ENCODE data around the gene RAB22A.
"Not testable (repeated sequence)": the region's sequence is repeated elsewhere in the genome, so short reads cannot be mapped to it uniquely, and the experiment has no call there.

Gene RAB22A

DNA sequence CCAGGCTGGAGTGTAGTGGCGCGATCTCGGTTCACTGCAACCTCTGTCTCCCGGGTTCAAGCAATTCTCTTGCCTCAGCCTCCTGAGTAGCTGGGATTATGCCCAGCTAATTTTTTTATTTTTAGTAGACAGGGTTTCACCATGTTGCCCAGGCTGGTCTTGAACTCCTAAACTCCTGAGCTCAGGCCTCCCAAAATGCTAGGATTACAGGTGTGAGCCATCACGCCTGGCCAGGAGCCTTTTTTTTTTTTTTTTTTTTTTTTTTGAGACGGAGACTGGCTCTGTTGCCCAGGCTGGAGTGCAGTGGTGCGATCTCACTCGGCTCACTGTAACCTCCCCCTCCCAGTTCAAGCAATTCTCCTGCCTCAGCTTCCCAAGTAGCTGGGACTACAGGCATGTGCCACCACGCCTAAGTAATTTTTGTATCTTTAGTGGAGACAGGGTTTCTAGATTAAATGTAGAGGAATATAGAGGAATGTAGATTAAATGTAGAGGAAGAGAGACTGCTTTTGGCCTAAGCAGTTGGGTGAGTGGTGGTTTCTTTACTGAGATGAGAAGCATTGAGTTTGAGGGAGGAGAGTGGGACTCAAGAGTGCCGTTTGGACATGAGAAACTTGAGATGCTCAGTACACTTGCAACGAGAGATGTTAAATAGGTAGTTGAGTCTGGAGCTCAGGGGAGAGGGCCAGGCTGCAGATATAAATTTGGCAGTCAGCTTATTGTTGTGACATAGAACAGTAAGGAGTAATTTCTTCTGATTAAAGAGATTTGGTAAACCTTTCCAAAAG, 96.2 kb downstream of the RAB22A start:
- no peak overlapping the region for H3K4me3 ChIP-seq (ENCODE audit: low read depth in 1 of 2, low read length in 2 of 2)
- no peak overlapping the region for H3K27ac ChIP-seq (ENCODE audit: low read depth, low read length)
- H3K9me3 ChIP-seq (ENCODE audit: control insufficient read depth in 1 of 2, low read length in 2 of 2), result no peaks in the 10 kb centered on the region
- H3K9ac ChIP-seq (ENCODE audit: low read depth in 1 of 2, low read length in 2 of 2), result no peak overlapping the region
- H3K27me3 ChIP-seq (ENCODE audit: control insufficient read depth in 1 of 2, insufficient read depth in 2 of 2, low read length in 2 of 2), result no peaks in the 10 kb centered on the region
- peaks cover 8 to 22% of the 10 kb centered on the region in 2 donors for H3K4me1 ChIP-seq (ENCODE audit: control insufficient read depth in 1 of 2, insufficient read depth in 2 of 2, low read length in 2 of 2)
- H3K36me3 ChIP-seq (ENCODE audit: control insufficient read depth in 1 of 2, insufficient read depth in 2 of 2, low read length in 2 of 2), result no peaks in the 10 kb centered on the region

- Histone ChIP-seq H3K4me1 (ENCODE audit: control insufficient read depth in 1 of 2, insufficient read depth in 2 of 2, low read length in 2 of 2) (peaks cover 8 to 21% of the 10 kb centered on the region in 2 donors), H3K9me3 (ENCODE audit: control insufficient read depth in 1 of 2, low read length in 2 of 2) (no peaks in the 10 kb centered on the region), H3K9ac (ENCODE audit: low read depth in 1 of 2, low read length in 2 of 2) (no peak overlapping the region), H3K36me3 (ENCODE audit: control insufficient read depth in 1 of 2, insufficient read depth in 2 of 2, low read length in 2 of 2) (no peaks in the 10 kb centered on the region), H3K27me3 (ENCODE audit: control insufficient read depth in 1 of 2, insufficient read depth in 2 of 2, low read length in 2 of 2) (no peaks in the 10 kb centered on the region), H3K4me3 (ENCODE audit: low read depth in 1 of 2, low read length in 2 of 2) (no peak overlapping the region), H3K27ac (ENCODE audit: low read depth, low read length) (no peak overlapping the region)
These were observed 97.0 kb downstream of the RAB22A start for GRCh38 chr20:58406422-58407001.

- H3K27me3 ChIP-seq (ENCODE audit: control insufficient read depth in 1 of 2, insufficient read depth in 2 of 2, low read length in 2 of 2), result no peaks in the 10 kb centered on the region
- H3K36me3 ChIP-seq (ENCODE audit: control insufficient read depth in 1 of 2, insufficient read depth in 2 of 2, low read length in 2 of 2), result no peaks in the 10 kb centered on the region
- peaks cover 8 to 21% of the 10 kb centered on the region in 2 donors for H3K4me1 ChIP-seq (ENCODE audit: control insufficient read depth in 1 of 2, insufficient read depth in 2 of 2, low read length in 2 of 2)
- no peak overlapping the region for H3K9ac ChIP-seq (ENCODE audit: low read depth in 1 of 2, low read length in 2 of 2)
- H3K27ac ChIP-seq (ENCODE audit: low read depth, low read length), result no peak overlapping the region
- no peak overlapping the region for H3K4me3 ChIP-seq (ENCODE audit: low read depth in 1 of 2, low read length in 2 of 2)
- no peaks in the 10 kb centered on the region for H3K9me3 ChIP-seq (ENCODE audit: control insufficient read depth in 1 of 2, low read length in 2 of 2)
These were observed 97.8 kb downstream of the RAB22A start for GRCh38 chr20:58407201-58407873.

DNA sequence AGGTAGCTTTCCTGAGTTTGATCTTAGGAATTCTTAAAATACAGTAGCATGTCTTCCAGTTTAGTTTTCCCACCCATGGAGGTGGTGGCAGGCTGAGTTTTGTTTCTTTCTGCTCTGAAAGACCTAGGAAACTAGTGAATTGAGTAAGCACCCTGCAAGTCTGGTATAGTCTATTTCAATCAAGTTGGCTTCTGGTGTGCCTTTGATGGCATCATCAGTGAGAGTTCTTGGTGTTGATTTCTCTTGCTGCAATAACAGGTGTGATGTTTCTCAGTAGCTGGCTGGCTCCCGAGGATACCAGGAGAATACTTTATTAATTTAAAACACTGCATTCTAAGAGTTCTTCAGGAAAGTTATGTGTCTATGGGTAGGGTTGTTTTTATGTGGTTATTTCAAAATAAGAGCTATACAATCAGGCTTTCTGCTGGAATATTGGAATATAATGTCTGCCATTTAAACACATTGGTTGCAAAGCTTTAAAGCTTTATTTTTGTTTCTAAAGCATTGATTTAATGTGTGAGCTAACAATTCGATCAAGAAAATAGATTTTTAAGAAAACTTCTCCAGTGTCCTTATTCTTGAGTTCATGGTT, 98.5 kb downstream of the RAB22A start:
- Histone ChIP-seq H3K4me1 (ENCODE audit: control insufficient read depth in 1 of 2, insufficient read depth in 2 of 2, low read length in 2 of 2) (peaks cover 8 to 21% of the 10 kb centered on the region in 2 donors), H3K9ac (ENCODE audit: low read depth in 1 of 2, low read length in 2 of 2) (no peak overlapping the region), H3K27ac (ENCODE audit: low read depth, low read length) (peak overlapping the region; percentile 3), H3K9me3 (ENCODE audit: control insufficient read depth in 1 of 2, low read length in 2 of 2) (no peaks in the 10 kb centered on the region), H3K36me3 (ENCODE audit: control insufficient read depth in 1 of 2, insufficient read depth in 2 of 2, low read length in 2 of 2) (no peaks in the 10 kb centered on the region), H3K4me3 (ENCODE audit: low read depth in 1 of 2, low read length in 2 of 2) (no peak overlapping the region), H3K27me3 (ENCODE audit: control insufficient read depth in 1 of 2, insufficient read depth in 2 of 2, low read length in 2 of 2) (no peaks in the 10 kb centered on the region)

- Histone ChIP-seq H3K27ac (ENCODE audit: low read depth, low read length) (peak overlapping the region; percentile 3), H3K4me1 (ENCODE audit: control insufficient read depth in 1 of 2, insufficient read depth in 2 of 2, low read length in 2 of 2) (peaks cover 8 to 21% of the 10 kb centered on the region in 2 donors), H3K4me3 (ENCODE audit: low read depth in 1 of 2, low read length in 2 of 2) (no peak overlapping the region), H3K27me3 (ENCODE audit: control insufficient read depth in 1 of 2, insufficient read depth in 2 of 2, low read length in 2 of 2) (no peaks in the 10 kb centered on the region), H3K9me3 (ENCODE audit: control insufficient read depth in 1 of 2, low read length in 2 of 2) (no peaks in the 10 kb centered on the region), H3K9ac (ENCODE audit: low read depth in 1 of 2, low read length in 2 of 2) (no peak overlapping the region), H3K36me3 (ENCODE audit: control insufficient read depth in 1 of 2, insufficient read depth in 2 of 2, low read length in 2 of 2) (no peaks in the 10 kb centered on the region)
These were observed 99.2 kb downstream of the RAB22A start for GRCh38 chr20:58408603-58409246.

GRCh38 chr20:58414216-58414615, 104.7 kb downstream of the RAB22A start:
- H3K4me1 ChIP-seq (ENCODE audit: control insufficient read depth in 1 of 2, insufficient read depth in 2 of 2, low read length in 2 of 2), result peaks cover 9 to 21% of the 10 kb centered on the region in 2 donors
- not testable (repeated sequence) for H3K9me3 ChIP-seq (ENCODE audit: control insufficient read depth in 1 of 2, low read length in 2 of 2); H3K27ac ChIP-seq (ENCODE audit: low read depth, low read length); H3K4me3 ChIP-seq (ENCODE audit: low read depth in 1 of 2, low read length in 2 of 2); H3K9ac ChIP-seq (ENCODE audit: low read depth in 1 of 2, low read length in 2 of 2); H3K27me3 ChIP-seq (ENCODE audit: control insufficient read depth in 1 of 2, insufficient read depth in 2 of 2, low read length in 2 of 2)
- peaks cover 0 to 11% of the 10 kb centered on the region in 2 donors for H3K36me3 ChIP-seq (ENCODE audit: control insufficient read depth in 1 of 2, insufficient read depth in 2 of 2, low read length in 2 of 2)

DNA sequence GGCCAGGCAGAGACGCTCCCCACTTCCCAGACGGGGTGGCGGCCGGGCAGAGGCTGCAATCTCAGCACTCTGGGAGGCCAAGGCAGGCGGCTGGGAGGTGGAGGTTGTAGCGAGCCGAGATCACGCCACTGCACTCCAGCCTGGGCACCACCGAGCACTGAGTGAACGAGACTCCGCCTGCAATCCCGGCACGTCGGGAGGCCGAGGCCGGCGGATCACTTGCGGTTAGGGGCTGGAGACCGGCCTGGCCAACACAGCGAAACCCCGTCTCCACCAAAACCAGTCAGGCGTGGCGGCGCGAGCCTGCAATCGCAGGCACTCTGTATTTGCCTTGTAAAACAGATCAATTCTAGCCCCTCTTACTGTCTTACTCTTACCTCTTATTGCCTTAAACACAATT, 105.3 kb downstream of the RAB22A start:
- peaks cover 9 to 17% of the 10 kb centered on the region in 2 donors for H3K4me1 ChIP-seq (ENCODE audit: control insufficient read depth in 1 of 2, insufficient read depth in 2 of 2, low read length in 2 of 2)
- not testable (repeated sequence) for H3K9me3 ChIP-seq (ENCODE audit: control insufficient read depth in 1 of 2, low read length in 2 of 2); H3K27me3 ChIP-seq (ENCODE audit: control insufficient read depth in 1 of 2, insufficient read depth in 2 of 2, low read length in 2 of 2); H3K4me3 ChIP-seq (ENCODE audit: low read depth in 1 of 2, low read length in 2 of 2); H3K27ac ChIP-seq (ENCODE audit: low read depth, low read length); H3K9ac ChIP-seq (ENCODE audit: low read depth in 1 of 2, low read length in 2 of 2)
- H3K36me3 ChIP-seq (ENCODE audit: control insufficient read depth in 1 of 2, insufficient read depth in 2 of 2, low read length in 2 of 2), result peaks cover 0 to 17% of the 10 kb centered on the region in 2 donors

DNA sequence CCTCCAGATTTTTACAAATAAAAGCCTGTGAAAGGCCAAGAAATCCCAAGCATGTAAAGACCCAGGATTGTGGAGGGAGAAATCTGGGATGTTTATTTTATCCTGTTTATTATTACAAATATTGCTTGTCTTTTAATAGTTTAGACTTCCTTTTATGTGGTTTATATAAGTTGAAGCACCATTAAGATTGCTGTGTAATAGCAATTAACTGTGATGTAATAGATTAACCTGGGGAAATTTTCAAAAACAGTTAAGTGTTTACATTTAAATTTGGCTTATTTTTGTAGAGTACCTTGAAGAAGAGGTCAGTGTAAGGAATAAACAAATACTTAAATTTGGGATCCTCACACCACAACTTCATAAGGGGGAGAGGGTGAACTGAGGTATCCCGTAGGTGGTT, 106.5 kb downstream of the RAB22A start:
- Histone ChIP-seq H3K4me3 (ENCODE audit: low read depth in 1 of 2, low read length in 2 of 2) (no peak overlapping the region), H3K36me3 (ENCODE audit: control insufficient read depth in 1 of 2, insufficient read depth in 2 of 2, low read length in 2 of 2) (peaks cover 0 to 28% of the 10 kb centered on the region in 2 donors), H3K9ac (ENCODE audit: low read depth in 1 of 2, low read length in 2 of 2) (no peak overlapping the region), H3K9me3 (ENCODE audit: control insufficient read depth in 1 of 2, low read length in 2 of 2) (no peaks in the 10 kb centered on the region), H3K4me1 (ENCODE audit: control insufficient read depth in 1 of 2, insufficient read depth in 2 of 2, low read length in 2 of 2) (peaks cover 9 to 17% of the 10 kb centered on the region in 2 donors), H3K27ac (ENCODE audit: low read depth, low read length) (no peak overlapping the region), H3K27me3 (ENCODE audit: control insufficient read depth in 1 of 2, insufficient read depth in 2 of 2, low read length in 2 of 2) (no peaks in the 10 kb centered on the region)

DNA sequence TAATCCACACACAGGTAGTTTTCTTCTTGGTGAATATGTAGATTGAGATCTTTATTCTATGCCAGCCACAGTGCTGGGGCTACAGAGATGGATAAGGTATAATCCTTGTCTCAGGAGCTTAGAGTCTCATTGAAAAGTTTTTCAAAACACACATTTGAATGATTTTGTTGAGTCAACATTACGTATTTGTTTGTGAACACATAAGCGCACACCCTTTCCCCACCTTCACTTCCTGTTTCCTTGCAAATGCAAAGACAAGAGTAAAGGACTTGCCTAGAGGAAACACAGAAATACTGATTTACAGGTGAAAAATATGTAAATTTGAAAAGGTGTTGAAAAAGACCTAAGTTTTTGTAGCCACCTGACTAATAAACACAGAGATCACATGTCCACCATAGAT, 107.3 kb downstream of the RAB22A start:
- H3K27me3 ChIP-seq (ENCODE audit: control insufficient read depth in 1 of 2, insufficient read depth in 2 of 2, low read length in 2 of 2), result no peaks in the 10 kb centered on the region
- peaks cover 9 to 17% of the 10 kb centered on the region in 2 donors for H3K4me1 ChIP-seq (ENCODE audit: control insufficient read depth in 1 of 2, insufficient read depth in 2 of 2, low read length in 2 of 2)
- no peaks in the 10 kb centered on the region for H3K9me3 ChIP-seq (ENCODE audit: control insufficient read depth in 1 of 2, low read length in 2 of 2)
- H3K36me3 ChIP-seq (ENCODE audit: control insufficient read depth in 1 of 2, insufficient read depth in 2 of 2, low read length in 2 of 2), result peaks cover 5 to 35% of the 10 kb centered on the region in 2 donors
- no peak overlapping the region for H3K9ac ChIP-seq (ENCODE audit: low read depth in 1 of 2, low read length in 2 of 2)
- no peak overlapping the region for H3K4me3 ChIP-seq (ENCODE audit: low read depth in 1 of 2, low read length in 2 of 2)
- no peak overlapping the region for H3K27ac ChIP-seq (ENCODE audit: low read depth, low read length)

Measured in duodenal mucosa (tissue), 2 donors.